GM19351 (cell line): Measurements from ENCODE around the gene PISD.

ENCODE experiments used
- ATAC-seq: cut with Tn5 transposase; IDR thresholded peaks from one replicate; pipeline ENCODE4 v1.9.1; 2021; ENCODE audit warnings: mild to moderate bottlenecking, moderate library complexity; ENCODE audit not compliant: unreplicated experiment

PISD gene

DNA sequence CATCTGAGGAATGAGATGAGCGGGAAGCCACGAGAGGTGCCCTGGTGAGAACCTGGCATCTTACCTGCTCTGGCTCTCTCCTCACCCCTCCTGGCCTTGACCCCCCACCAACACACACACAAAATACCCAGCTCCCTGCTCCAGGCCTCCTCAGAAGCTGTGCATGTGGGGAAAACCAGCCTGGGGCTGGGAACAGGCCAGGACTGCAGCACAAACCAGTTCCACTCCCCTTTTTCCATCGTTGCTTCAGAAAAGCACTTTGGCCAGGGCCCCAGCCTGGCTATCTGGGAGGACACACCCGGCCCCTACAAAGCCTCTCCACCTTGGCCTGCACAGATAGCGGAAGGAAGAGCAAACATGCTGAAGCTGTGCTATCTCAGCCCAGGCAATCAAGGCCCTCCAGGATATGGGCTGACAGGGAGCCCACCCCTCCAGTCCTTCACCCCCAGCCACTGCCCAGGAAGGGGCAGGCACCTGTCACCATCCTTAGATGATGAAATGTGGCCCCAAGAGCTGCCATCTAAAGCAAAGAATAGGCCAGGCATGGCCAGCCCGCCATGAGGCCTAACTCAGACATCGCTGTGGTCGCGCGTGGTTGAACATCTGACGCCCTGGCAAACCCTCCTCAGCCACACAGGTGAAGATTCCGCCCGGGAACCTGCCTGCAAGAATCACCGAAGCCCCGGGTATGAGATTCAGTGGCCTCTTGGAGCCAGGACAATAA is 35.4 kb downstream of the PISD start:
- no peak for ATAC-seq

DNA sequence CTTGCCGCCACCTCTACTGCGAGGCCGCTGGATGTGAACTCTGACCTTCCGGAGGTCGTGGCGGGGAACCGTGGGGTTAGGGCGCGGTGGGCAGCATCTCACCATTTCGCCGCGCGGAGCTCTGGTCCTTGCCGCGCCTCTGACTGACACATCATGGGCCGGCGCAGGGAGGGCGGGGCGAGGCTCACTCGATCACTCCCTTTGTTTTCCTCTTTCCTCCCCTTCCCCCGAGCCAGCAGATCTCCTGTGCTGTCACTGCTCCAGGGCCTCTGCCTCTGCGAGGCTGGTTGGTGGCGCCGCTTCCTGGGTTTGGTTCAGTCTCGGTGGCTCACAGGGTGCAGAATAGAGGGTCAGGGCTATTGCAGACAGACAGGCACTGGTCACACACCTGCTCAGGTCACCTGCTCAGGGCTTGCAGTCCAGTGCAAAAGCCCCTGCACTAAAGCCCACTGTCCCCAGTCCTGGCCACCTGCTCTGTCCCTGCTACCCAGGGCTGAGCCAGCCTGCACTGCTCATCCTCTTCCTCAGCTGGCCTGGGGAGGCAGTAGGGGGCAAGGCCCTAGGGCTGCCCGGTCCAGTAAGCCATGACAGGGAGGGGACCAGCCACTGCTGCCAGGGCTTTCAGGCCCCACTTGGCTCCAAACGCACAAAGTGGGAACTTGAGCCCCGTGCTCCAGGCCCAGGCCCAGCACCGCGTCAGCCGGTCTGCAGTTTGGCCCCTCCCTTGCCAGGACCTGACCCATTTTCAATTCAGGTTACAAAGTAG is 36.2 kb downstream of the PISD start:
- ATAC-seq, result no peak

- no peak for ATAC-seq
Measured at GRCh38 chr22:31625257-31625640, 36.8 kb downstream of the PISD start.

GRCh38 chr22:31623592-31624304 is 38.3 kb downstream of the PISD start:
- no peak for ATAC-seq

DNA sequence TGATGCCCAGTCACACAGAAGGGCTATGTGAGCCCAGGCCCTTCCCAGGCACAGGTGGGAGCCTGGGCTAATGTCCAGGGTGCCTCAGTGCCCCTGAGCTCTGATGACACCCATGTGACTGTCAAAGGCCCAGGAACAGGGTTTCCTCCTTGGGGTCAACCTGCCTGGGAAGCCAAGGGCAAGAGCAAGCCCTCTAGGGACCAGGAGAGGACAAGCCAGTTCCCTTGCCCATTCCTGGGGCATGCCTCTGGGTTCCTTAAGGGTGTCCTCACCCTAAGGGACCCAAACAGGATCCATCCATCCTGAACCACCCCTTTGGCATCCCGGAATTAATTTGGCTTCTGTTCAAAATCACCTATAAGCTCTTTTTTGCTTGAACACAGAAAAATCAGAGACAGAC is 39.0 kb downstream of the PISD start:
- no peak for ATAC-seq

DNA sequence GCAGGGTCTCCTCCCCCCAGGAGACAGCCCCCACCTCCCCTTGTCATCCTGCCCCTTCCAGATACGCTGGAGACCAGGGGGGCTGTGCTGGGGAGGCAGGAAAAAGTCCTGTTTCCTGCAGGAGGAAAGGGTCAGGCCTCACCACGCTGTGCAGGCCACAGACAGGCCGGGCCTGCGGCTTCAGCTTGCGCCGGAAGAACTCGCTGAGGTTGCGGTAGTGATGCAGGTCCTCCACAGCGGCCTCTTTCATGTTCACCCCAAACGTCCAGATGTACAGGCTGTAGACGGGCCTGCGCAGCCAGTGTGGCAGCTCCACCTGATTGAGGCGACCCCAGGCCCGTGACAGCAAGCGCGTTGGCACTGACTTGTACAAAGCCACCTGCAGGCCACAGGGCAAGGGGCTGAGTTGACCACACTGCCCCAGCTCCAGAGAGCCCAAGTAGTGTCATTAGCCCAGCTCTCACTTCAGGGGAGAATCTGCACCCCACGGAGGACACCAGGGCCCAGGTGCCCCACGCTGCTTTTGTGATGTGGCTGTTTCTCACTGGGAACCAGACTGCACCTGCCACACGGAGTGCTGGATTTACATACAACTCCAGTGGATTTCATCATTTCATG is 40.4 kb downstream of the PISD start:
- ATAC-seq, result no peak

- ATAC-seq, result no peak
Measured at GRCh38 chr22:31620756-31621480, 41.1 kb downstream of the PISD start.

GRCh38 chr22:31619611-31620300 is 42.3 kb downstream of the PISD start:
- no peak for ATAC-seq

- no peak for ATAC-seq
Measured at GRCh38 chr22:31618471-31619176, 43.4 kb downstream of the PISD start.

- no peak for ATAC-seq
Measured at GRCh38 chr22:31618057-31618456, 44.0 kb downstream of the PISD start.

- peak; percentile 67 for ATAC-seq
Measured at GRCh38 chr22:31616315-31616980, 45.6 kb downstream of the PISD start.

- peak; percentile 18 for ATAC-seq
Measured at GRCh38 chr22:31615940-31616314, 46.1 kb downstream of the PISD start.

- ATAC-seq, result no peak
Measured at GRCh38 chr22:31615491-31615860, 46.5 kb downstream of the PISD start.

DNA sequence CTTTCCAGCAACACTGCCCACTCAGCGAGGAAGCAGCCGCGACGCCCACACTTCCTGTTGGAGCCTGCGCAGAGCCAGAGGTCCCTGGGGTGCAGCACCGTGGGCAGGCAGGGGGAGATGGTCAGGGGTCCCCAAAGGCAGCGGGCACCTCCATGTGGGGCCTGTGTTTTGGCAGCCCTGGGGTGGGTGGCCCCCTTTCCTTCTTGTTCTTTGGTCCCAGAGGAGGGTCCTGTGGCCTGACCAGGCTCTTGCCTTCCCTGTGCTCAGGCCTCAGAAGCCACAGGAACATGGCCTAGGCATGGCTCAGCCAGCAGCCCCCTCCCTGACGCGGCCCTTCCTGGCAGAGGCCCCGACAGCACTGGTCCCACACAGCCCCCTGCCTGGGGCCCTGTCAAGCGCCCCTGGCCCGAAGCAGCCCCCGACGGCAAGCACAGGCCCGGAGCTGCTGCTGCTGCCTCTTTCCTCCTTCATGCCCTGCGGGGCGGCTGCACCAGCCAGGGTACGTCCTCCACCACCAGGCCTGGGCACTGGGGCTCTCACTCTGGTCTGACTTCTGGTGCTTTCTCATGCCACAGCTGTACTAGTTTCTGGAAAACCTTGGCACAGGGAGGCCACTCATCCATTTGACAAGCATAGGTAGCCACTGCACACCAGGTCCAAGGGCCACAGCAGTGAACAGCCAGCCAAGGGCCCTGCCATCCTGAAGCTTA is 47.1 kb downstream of the PISD start:
- ATAC-seq, result no peak

DNA sequence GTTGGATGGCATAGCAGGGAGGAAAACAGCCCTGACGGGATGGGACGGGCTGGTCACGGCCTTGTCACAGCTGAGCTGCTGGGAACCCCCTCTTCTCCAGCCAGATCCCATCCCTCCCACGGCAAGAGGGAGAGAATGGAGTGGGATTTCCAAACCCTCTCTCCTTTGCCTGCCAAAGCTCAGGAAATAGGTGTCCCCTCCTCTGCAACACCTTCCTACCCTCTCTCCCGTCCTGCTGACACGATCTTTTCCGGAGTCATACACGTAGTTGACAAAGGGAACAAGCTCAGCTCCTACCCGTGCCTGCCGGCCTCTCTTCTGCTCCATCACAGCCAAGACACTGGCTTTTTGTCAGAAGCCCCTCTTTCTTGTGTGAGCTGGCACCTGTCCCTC is 48.1 kb downstream of the PISD start:
- ATAC-seq, result no peak

DNA sequence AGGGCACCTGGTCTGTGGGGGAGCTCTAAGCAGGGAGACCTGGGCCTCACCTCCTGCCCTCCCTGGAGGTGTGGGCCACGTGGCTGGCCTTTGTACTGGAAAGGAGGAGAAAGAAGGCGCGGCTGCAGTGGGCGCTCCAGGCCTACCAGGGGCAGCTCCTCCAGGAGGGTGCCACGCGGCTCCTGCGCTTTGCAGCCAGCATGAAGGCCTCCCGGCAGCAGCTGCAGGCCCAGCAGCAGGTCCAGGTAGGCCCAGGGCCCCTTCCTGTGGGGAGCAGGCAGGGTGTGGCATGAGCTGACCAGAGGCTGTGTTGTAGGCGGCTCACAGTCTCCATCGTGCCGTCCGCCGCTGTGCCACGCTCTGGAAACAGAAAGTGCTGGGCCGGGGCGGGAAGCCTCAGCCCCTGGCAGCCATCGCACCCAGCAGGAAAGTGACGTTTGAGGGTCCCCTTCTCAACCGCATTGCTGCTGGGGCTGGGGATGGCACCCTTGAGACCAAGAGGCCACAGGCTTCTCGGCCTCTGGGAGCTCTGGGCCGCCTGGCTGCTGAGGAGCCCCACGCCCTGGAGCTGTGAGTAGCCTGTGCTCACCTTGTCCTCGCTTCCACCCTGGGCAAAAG is 48.6 kb downstream of the PISD start:
- ATAC-seq, result no peak

DNA sequence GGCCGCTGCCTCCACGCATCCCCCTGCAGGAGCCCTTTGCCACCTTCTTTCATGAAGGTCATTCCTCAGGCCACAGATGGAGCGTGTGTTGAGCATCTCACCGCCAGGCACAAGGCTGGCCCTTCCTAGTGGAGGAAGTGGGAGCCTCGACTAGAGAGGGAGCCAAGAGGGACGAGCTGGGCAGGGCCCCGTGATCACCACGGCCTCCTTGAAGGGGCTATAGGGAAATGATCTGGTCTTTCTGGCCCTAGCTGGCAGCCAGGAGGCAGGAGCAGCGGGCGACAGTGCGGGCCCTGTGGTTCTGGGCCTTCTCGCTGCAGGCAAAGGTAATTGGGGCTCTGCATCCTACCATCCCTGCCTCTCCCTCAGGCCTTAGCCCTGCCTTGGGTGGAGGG is 49.1 kb downstream of the PISD start:
- ATAC-seq, result no peak
